Tibial nerve (tissue), 4 donors: Measurements from ENCODE around the gene GNGT2.

Source experiments
- EP300 ChIP-seq, 2 donors: sonication (generic); formaldehyde crosslinking; IDR thresholded peaks; one replicate each; pipeline ENCODE4 v1.6.1; 2017; ENCODE audit warnings: antibody characterized with exemption in 2 of 2, mild to moderate bottlenecking in 1 of 2
- TF ChIP-seq, protein P1 (sequence below), 5 experiments: fragments of 200-600 bp in 3 of 5; fragments of 450-650 bp in 2 of 5; sonication (generic) in 3 of 5; IDR thresholded peaks; one replicate each; pipeline ENCODE4 v1.5.1; 2016 to 2019; ENCODE audit warnings: antibody characterized with exemption in 5 of 5, mild to moderate bottlenecking in 3 of 5, moderate library complexity in 2 of 5

DNA sequence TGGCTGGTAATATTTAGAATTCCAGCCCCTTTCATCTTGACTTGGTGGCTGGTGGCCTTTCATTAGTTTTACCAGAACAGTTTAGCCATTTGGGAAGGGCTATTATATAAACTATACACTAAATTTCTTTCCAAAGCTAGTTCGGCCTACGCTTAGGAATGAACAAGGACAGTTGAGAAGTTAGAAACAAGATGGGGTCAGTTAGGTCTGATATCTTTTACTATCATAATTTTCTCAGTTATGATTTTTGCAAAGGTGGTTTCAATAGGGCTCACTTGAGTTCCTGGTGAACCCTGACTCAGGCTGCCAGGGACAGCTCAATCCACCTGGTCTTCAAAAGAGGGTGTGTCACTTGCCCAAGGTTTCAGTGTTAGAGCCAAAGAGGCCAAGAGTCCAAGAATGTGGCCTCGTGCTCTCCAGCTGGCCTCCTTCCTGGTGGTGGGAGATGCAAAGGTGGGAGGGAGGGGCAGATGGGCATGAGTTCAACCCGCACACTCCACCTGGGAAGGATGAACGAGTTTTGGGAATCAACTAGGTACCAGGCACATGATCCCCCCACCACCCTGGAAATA, 24.2 kb upstream of the GNGT2 start:
- TF ChIP-seq, protein P1, sequence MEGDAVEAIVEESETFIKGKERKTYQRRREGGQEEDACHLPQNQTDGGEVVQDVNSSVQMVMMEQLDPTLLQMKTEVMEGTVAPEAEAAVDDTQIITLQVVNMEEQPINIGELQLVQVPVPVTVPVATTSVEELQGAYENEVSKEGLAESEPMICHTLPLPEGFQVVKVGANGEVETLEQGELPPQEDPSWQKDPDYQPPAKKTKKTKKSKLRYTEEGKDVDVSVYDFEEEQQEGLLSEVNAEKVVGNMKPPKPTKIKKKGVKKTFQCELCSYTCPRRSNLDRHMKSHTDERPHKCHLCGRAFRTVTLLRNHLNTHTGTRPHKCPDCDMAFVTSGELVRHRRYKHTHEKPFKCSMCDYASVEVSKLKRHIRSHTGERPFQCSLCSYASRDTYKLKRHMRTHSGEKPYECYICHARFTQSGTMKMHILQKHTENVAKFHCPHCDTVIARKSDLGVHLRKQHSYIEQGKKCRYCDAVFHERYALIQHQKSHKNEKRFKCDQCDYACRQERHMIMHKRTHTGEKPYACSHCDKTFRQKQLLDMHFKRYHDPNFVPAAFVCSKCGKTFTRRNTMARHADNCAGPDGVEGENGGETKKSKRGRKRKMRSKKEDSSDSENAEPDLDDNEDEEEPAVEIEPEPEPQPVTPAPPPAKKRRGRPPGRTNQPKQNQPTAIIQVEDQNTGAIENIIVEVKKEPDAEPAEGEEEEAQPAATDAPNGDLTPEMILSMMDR (IDR thresholded peaks at IDR 0.05) = no peak
- TF ChIP-seq EP300 (IDR thresholded peaks at IDR 0.05) = no peak
